Activated naive CD4-positive, alpha-beta T cell treated with Interleukin-2 at 50 U/mL for 16 hours (primary cell): ENCODE results near the gene LGSN.
"Not testable (repeated sequence)": the region's sequence is repeated elsewhere in the genome, so short reads cannot be mapped to it uniquely, and the experiment has no call there.

Experiments used
- DNase-seq: peaks from one replicate; pipeline ENCODE4 v3.0.0-alpha.2; 2020

The LGSN gene, protein sequence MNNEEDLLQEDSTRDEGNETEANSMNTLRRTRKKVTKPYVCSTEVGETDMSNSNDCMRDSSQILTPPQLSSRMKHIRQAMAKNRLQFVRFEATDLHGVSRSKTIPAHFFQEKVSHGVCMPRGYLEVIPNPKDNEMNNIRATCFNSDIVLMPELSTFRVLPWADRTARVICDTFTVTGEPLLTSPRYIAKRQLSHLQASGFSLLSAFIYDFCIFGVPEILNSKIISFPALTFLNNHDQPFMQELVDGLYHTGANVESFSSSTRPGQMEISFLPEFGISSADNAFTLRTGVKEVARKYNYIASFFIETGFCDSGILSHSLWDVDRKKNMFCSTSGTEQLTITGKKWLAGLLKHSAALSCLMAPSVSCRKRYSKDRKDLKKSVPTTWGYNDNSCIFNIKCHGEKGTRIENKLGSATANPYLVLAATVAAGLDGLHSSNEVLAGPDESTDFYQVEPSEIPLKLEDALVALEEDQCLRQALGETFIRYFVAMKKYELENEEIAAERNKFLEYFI

DNA sequence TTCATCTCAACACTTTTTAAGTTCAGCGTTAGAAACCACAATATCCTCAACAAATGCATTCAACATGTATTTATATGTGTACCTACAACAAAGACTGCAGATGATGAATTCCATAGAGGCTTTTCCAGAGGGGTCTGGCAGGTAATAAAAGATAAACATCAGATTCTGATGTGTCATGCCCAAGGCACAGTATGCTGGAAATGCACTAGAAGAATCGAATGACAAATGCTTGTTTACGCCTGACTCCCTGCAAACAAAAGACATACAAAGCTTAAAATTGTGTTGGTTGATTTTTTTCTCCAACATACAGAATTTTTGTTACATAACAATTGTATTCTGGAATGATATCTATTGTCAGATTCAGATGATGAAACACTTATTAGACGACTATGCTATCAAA, at the start of gene LGSN:
LGSN (minus strand) TSS at position 45 of the 400 bp plus-strand sequence; CDS start at position 5, 40 bp downstream.
- no peak for DNase-seq

- DNase-seq, result no peak
Observed at GRCh38 chr6:63368347-63368746, 48.6 kb upstream of the LGSN start.

DNA sequence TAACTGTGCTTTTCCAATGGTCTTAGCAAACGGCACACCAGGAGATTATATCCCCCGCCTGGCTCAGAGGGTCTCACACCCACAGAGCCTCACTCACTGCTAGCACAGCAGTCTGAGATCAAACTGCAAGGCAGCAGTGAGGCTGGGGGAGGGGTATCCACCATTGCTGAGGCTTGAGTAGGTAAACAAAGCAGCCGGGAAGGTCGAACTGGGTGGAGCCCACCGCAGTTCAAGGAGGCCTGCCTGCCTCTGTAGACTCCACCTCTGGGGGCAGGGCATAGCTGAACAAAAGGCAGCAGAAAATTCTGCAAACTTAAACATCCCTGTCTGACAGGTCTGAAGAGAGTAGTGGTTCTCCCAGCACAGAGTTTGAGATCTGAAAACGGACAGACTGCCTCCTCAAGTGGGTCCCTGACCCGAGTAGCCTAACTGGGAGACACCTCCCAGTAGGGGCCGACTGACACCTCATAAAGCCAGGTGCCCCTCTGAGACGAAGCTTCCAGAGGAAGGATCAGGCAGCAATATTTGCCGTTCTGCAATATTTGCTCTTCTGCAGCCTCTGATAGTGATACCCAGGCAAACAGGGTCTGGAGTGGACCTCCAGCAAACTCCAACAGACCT, 42.8 kb upstream of the LGSN start:
- DNase-seq, result not testable (repeated sequence)

DNA sequence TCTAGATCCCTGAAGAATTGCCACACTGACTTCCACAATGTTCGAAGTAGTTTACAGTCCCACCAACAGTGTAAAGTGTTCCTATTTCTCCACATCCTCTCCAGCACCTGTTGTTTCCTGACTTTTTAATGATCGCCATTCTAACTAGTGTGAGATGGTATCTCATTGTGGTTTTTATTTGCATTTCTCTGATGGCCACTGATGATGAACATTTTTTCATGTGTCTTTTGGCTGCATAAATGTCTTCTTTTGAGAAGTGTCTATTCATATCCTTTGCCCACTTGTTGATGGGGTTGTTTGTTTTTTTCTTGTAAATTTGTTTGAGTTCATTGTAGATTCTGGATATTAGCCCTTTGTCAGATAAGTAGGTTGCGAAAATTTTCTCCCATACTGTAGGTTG, 37.6 kb upstream of the LGSN start:
- not testable (repeated sequence) for DNase-seq

- no peak for DNase-seq
Observed at GRCh38 chr6:63355632-63356031, 35.8 kb upstream of the LGSN start.

DNA sequence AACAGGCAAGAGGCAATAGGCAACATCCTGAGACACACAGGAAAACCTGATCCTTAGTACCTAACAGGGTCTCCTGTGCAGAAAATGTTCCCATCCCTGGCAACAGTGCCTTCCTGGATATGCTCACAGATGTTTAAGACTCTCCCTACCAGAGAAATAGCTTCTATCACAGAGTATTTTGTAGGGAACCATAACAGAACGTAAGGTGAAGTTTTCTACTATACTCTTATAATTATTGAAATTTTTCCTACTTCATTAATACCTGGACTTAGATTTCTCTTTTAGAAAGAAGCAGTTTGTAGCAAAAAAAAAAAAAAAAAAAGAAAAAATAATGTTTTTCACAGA, 33.5 kb upstream of the LGSN start:
- DNase-seq, result no peak

DNA sequence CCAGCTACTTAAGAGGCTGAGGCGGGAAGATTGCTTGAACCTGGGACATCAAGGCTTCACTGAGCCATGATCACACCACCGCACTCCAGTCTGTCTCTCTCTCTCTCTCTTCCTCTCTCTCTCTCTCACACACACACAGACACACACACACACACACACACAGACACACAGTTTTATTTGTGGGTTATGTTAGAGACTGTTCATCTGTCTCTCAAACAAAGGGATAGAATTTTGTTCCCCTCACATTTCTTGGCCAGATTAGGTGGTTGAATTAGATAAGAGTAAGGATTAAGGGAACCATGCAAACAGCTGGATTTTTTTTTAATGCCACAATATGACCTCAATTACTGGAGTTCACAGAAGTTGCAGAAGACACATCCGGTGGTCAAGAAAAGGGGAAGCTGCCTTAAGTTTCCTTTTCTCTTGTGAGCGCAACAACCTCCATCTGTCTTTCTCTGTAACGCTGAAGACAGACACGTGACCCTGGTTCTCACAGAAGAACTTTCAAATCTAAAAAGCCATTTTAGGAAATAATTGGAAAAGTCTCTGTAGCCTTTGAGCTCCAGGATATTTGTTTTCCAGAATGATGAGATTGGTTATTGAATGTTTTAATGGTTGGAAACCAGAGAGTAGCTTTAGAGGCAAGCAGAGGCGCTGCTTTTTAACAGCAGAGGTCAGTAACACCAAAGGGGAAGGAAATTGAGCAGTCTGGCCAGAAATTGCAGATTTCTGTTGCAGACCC, 32.9 kb upstream of the LGSN start:
- no peak for DNase-seq

DNA sequence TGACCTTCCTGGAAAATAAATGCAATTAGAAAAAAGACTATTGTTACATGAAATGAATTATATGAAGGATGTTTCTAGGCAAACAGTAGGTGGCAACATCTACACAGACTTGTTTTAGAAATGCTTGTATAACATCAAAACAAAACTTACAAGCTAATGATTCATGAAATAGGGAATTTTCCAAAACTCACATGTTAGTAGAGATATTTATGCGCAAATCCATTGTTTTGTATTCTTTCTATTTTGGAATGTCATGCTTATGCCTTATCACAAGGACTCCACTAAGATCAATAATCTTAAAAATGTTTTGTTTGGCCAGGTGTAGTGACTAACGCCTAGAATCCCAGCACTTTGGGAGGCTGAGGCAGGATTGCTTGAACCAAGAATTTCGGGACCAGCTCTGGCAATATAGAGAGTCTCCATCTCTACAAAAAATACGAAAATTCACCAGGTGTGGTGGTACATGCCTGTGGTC, 32.3 kb upstream of the LGSN start:
- no peak for DNase-seq

DNA sequence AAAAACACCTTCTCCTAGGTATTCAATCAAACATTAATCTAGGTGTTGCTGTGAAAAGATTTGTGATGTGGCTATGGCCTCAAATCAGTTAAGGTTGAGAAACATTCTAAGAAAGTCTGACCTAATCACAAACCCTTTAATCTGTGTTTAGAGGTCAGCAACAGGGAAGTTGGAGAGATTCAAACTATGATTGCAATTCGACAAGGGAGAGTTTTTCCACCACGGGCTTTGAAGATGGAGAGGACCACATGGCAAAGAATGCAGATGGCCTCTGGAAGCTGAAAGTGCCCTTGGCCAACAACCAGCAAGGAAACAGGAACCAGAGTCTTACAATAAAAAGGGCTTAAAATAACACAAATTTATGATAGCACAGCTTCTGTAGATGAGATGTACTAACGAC, 29.6 kb upstream of the LGSN start:
- DNase-seq, result no peak

GRCh38 chr6:63348836-63349235, 29.1 kb upstream of the LGSN start:
- no peak for DNase-seq

- DNase-seq, result no peak
Observed at GRCh38 chr6:63347599-63347998, 27.8 kb upstream of the LGSN start.

- no peak for DNase-seq
Observed at GRCh38 chr6:63346217-63346835, 26.5 kb upstream of the LGSN start.

DNA sequence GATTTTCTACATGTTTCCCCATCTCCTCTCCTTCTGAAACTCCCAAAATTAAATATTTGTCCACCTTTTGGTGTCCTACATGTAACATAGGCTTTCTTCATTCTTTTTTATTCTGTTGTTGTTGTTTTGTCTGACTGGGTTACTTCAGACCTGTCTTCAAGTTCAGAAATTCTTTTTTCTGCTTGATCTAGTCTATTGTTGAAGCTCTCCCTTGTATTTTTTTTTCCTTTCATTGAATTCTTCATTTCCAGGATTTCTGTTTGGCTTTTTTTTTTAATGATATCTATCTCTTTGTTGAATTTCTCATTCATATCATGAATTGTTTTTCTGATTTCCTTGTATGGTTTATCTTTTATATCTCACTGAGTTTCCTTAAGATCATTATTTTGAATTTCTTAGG, 20.6 kb upstream of the LGSN start:
- DNase-seq, result no peak

GRCh38 chr6:63334652-63335051, 14.9 kb upstream of the LGSN start:
- not testable (repeated sequence) for DNase-seq

GRCh38 chr6:63333440-63333839, 13.7 kb upstream of the LGSN start:
- no peak for DNase-seq

DNA sequence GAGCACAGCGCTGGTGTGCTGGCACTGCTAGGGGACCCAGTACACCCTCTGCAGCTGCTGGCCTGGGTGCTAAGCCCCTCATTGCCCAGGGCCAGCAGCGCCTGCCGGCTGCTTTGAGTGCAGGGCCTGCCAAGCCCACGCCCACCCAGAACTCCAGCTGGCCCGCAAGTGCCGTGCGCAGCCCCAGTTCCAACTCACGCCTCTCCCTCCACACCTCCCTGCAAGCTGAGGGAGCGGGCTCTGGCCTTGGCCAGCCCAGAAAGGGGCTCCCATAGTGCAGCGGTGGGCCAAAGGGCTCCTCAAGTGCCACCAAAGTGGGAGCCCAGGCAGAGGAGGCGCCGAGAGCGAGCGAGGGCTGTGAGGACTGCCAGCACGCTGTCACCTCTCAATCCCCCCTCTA, 6.8 kb upstream of the LGSN start:
- not testable (repeated sequence) for DNase-seq

GRCh38 chr6:63322981-63323380, 3.2 kb upstream of the LGSN start:
- no peak for DNase-seq

GRCh38 chr6:63321821-63322220, 2.0 kb upstream of the LGSN start:
- DNase-seq, result no peak

GRCh38 chr6:63317641-63318040, 2.1 kb downstream of the LGSN start:
- DNase-seq, result no peak

DNA sequence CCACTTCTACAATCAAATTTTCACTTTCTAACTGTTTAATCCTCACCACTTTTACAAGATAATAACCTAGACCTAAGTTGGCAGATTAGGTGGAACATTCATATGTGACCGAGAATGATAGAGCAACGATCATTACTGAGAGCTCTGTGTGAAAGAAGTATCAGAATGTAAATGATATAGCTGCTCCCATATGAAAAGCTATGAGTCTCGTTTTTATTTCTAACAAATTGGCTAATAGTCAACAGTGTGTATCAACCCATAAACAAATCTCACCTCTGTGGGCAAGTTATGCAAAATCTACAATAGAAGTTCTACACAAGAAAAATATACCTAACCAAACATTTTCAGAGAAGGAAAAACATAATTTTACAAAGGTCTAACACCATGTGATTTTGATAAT, 3.7 kb downstream of the LGSN start:
- DNase-seq, result no peak

GRCh38 chr6:63313111-63313510, 6.7 kb downstream of the LGSN start:
- DNase-seq, result no peak

GRCh38 chr6:63307581-63308246, 12.1 kb downstream of the LGSN start:
- no peak for DNase-seq

GRCh38 chr6:63306420-63306819, 13.4 kb downstream of the LGSN start:
- DNase-seq, result no peak
